Measurements from ENCODE around the gene HSF4.
A peak's percentile ranks its signal among the peaks of the same experiment; 100 is the strongest.

HSF4 gene

DNA sequence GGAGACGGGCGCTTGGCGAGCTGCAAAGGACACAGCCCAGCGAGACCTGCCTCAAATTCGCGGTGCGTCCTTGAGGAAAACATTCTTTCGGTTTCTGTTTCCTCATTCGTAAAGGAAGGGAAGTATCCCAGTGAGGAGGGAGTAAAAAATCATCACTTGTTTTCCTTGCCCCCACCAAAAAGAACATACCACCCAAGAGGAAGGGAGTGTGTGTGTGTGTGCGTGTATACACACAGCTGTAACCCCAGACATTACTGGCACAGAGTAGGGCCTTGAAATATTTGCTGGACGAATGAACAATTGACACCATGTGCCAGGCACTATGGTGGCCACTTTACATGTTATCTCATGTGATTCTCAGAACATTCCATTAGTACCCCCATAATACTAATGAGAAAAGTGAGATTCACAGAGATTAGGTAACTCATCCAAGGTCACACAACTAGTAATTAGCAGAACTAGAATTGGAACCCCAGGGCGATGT, 21.1 kb downstream of the HSF4 start:
- no peak for DNase-seq

DNA sequence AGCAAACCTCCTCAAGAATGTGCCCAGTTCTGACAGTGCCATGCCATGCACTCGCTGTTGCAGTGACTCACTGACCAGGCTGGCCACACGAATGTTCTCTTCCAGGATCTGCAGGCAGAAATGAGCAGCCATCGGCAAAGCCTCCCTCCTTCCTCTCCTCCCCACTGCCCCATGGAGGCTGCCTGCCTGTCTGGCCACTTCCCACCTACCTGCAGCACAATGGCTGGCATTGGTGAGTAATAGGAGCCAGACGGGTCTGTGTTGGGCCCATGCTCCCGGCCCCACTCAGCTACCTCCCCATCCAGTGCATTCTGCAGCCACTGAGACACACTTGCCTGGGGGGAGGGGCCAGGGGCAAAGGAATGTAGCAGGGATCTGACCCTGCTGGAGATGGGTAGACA, 22.0 kb downstream of the HSF4 start:
- DNase-seq, result no peak

DNA sequence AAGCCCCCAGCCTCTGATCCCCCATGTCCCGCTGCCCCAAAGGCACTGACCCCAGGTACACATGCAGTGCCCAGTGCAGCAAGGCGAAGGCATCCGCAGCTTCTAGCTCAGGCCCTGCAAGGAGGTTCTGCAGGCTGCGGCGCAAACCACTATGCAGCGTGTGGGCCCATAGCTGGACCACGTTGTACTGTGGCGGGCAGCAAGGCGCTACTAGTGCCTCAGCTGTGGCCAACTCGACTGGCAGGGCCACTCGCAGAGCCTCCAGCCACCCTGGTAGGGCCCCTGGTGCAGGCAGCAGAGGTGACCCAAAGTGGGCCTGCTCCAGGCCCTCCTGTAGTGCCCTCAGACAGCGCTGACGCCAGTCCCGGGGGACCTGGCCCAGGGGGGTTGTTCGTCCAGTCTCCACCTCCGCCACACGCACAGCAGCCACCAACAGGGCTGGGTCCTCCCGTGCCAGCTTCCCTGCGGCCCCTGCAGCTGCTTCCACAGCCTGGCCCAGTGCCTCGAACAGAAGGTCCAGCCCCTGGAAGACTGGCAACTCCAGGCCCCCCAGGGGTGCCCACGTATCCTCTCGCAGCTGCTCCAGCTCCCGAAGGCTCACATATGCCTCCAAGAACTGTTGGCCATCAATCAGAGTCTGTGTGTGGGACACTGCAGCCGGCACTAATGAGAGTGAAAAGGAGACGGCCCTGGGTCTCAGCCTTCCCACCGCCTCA, 22.8 kb downstream of the HSF4 start:
- DNase-seq, result no peak

DNA sequence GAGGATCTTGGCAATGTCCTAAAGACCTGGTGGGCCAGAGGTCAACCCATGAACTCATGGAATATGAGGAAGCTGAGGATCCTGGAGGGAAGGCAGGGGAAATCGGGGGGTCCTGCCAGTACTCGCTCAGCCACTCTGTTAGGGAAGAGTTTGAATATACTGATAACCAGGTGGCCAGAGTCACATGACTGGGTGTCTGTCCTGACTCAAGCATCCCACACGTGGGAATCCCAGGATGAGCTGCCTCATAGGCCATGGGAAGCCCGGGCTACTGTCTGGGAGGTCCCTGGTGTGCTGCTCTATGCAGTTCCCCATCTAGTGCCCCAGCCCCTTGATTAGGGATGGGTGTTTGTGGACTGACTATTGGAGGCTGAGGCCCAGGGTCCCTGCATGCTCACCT, 23.8 kb downstream of the HSF4 start:
- no peak for DNase-seq

DNA sequence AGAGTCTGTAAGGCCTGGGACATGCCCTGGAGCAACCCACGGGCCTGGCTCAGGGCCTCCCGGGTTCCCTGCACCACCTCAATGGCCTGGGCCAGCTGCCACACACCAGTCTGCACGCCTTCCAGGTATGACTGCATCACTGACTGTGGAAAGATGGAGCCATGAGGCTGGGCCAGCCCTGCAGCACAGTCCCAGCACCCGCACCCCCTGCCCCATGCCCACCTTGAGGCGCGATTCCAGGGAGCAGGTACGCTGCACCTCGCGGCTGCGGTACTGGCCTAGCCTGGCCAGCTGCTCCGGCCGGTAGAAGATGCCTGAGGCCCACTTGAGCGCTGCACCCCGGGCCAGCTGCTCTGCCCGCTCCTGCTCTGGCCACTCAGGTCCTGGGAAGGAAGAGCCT, 24.3 kb downstream of the HSF4 start:
- DNase-seq, result no peak

DNA sequence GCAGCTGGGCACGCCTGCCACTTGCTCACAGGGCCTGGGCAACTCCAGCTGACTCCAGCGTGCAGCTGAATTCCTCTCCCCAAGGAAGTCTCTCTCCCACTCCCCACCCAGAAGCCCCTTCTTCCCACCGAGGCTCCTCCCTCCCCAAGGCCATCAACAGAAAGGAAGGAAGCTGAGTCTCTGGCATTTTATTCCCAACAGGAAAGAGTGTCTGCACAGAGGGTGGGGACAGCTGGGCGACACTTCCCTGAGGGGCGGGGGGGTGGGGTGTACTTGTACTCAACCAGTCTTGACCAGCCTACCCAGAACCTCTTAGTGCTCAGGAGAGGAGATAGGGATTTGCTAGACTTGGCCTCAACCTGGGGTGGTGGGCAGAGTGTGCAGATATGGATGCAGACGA, 25.5 kb downstream of the HSF4 start, which contains the start of gene EXOC3L1:
EXOC3L1 (minus strand) TSS at position 96 of the 400 bp plus-strand sequence. CDS start 460 bp downstream, outside the sequence.
- no peak for DNase-seq

DNA sequence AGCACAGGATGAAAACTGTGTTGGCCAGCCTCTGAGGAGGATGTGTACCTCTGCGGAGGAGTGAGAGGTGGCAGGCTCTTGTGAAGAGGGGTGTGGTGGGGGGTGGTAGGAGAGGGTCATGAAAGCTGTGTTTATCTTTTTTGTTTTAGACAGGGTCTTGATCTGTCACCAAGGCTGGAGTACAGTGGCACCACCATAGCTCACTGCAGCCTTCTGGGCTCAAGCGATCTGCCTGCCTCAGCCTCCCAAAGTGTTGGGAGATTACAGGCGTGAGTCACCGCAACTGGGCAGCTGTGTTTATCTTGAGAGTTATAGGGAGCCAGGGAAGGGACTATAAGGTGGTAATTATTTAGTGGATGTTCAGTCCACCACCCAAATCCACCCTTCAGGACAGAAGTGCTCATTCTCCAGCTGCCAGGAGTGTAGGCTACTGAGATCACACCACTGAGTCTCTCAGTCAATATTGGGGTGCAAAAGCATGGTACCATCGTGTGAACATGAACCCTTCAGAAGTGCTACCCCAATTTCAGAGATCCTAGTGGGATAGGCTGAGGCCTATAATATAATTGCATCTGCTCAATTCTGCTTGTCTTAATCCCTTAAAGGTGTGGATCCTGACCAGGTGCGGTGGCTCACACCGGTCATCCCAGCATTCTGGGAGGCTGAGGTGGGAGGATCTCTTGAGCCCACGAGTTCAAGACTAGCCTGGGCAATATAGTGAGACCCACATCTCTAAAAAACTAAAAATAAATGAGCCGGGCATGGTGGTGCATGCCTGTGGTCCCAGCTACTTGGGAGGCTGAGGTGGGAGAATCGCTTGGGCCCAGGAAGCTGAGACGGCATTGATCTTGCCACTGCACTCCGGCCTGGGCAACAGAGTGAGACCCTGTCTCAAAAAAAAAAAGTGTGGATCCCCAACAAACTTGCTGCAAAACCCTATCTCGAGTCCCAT, 26.2 kb downstream of the HSF4 start:
- DNase-seq, result no peak

DNA sequence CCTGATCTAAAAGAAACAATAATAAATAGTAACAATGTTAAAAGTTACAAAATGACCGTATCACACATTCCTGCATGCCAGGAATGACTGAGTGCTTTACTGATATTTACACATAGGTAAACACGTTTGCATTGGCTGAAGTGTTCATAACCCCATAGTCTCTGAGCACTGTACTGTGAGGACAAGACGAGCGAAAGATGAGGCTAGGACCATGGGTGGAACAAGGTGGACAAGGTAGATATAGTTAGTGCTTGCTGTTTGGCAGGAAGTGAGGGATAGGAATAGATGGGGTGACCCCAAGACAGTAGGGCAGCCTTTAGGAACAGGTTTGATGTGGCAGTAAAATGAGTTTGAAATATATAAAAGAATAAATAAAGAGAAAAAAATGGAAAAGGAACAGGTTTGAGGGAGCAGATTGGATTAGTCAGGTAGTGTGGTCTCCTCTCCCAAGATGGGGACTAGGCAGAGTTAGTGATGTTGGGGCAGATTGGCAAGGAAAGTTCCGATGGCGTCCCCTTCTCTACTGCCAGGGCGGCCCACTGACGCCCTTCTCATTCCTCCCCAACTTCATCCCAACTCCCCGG, 27.0 kb downstream of the HSF4 start:
- no peak for DNase-seq

DNA sequence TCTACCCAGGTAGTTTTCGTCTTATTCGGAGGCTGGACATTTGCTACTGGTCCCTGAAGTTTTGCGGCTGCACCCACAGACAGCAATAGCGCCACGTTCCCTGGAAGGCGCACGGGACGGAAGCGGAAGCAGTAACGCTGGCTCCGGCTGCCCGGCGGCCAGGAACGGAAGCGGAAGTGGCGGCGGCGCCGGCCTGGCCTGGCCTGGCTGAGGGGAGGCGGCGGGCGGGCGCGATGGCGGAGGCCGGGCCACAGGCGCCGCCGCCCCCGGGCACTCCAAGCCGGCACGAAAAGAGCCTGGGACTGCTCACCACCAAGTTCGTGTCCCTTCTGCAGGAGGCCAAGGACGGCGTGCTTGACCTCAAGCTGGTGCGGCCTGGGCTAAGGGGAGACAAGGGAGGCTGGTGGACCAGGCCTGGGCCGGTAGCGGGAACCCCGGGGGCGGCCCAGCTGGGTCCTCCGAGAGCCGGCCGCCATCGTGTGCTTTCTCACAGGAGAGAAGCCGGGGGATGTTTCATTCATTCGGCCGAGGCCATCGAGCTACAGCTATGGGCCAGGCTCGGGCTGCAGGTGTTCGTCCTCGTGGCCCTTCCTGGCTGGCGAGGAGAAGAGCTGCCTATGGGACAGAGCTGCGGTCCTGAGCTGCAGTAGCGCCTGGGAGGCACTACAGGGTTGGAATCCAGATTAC, 27.6 kb downstream of the HSF4 start, which contains the start of gene E2F4:
E2F4 (plus strand) TSS at position 161 of the 687 bp plus-strand sequence; CDS start at position 234, 73 bp downstream.
- peak; percentile 82 to 86 for DNase-seq

DNA sequence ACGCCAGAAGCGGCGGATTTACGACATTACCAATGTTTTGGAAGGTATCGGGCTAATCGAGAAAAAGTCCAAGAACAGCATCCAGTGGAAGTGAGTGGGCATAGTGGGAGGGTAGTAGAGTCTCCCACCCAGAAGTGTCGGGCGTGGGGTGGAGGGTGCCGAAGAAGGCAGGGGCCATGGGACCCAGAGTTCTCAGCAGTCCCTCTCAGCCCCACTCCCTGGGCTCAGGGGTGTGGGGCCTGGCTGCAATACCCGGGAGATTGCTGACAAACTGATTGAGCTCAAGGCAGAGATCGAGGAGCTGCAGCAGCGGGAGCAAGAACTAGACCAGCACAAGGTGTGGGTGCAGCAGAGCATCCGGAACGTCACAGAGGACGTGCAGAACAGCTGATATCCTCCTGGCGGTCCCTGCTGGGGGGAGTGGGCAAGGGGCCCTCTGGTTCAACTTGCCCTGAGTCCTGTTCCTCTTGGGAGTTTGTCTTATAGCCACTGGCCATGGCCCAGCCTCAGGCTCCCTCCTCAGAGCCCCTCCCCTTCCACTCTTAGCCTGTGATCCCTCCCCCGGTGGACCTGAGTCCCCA, 28.3 kb downstream of the HSF4 start:
- no peak for DNase-seq

DNA sequence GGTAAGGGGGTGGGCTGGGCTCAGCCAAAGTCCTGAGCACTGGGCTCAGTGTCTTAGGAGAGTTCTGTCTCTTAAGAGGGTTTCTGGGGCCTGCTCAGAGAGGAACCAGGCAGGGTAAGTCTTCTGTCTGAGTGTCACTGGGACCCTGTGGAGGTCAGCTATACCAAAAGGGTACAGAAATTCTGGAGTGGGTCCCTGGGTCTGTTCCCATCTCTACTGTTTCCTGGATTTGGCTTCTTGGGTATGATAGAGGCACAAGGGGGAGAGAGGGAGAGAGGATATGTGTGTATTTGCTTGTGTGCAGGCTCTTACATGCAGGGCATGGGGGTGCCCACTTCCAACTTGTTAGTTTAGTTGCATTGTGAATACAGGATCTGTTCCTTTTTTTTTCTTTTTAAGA, 29.0 kb downstream of the HSF4 start:
- no peak for DNase-seq

DNA sequence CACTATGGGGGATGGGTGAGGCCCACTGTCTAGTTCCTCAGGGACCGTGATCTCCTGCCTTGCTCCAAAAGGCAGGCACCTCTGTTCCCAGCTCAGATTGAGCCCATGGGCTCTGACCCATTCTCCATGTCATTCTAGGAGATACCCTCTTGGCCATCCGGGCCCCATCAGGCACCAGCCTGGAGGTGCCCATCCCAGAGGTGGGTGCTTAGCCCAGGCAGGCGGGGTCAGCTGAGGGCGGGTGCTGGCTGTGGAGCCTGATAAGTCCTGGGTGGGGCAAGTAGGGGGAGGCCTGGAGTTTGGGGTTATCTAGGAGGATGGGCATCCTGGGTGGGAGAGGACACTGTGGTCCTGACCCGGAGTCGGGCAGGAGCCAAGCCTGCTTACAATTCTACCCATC, 29.7 kb downstream of the HSF4 start:
- no peak for DNase-seq

DNA sequence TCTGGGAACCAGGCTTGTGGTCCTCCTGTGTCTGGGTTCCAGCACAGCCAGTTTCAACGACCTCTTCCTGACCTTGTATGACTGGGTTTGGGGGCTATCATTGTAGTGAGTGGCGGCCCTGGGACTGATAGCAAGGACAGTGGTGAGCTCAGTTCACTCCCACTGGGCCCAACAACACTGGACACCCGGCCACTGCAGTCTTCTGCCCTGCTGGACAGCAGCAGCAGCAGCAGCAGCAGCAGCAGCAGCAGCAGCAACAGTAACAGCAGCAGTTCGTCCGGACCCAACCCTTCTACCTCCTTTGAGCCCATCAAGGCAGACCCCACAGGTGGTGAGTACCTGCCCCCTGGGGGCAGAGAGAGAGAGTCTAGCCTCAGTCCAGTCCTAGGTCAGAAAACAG, 31.1 kb downstream of the HSF4 start:
- DNase-seq, result no peak

DNA sequence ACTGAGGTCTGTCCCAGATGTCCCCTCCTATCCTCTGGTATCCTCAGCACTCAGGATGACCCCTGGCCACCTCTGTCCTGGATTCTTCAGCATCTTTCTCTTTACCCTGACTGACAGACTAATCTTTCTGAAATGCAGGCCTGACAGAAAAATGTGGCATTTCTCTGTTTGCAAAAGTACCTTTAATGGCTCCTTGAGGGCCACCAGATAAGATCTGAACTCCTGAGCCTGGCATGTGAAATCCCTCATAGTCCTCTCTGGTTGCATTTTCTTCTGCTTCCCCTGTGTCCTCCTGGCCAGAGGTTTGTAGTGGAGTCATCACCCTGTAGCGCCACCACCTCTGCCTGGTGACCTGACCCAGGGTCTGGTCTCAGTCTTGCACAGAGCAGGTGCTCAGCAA, 32.3 kb downstream of the HSF4 start:
- no peak for DNase-seq

DNA sequence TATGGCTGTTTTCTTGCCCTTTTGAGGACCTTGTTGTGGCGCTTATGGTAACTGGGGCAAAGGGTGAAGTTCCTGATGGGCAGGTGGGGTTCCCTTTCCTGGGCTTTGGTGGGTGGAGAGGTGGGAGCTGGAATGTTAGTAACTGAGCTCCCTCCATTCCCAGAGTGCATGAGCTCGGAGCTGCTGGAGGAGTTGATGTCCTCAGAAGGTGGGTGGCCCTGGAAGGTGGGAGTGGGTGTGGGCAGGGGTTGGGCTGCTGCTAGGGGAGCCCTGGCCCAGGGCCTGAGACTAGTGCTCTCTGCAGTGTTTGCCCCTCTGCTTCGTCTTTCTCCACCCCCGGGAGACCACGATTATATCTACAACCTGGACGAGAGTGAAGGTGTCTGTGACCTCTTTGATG, 33.2 kb downstream of the HSF4 start:
- DNase-seq, result no peak

DNA sequence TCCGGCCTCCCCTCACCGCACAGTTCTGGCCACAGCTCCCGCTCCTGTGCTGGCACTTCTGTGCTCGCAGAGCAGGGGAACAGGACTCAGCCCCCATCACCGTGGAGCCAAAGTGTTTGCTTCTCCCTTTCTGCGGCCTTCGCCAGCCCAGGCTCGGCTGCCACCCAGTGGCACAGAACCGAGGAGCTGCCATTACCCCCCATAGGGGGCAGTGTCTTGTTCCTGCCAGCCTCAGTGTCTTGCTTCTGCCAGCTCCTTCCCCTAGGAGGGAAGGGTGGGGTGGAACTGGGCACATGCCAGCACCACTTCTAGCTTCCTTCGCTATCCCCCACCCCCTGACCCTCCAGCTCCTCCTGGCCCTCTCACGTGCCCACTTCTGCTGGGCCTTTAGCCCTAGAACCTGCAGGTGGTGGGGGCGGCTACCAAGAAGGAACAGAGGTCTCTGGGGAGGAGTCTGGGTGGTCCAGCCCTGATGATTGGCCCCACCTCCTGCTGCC, 33.7 kb downstream of the HSF4 start:
- DNase-seq, result no peak

DNA sequence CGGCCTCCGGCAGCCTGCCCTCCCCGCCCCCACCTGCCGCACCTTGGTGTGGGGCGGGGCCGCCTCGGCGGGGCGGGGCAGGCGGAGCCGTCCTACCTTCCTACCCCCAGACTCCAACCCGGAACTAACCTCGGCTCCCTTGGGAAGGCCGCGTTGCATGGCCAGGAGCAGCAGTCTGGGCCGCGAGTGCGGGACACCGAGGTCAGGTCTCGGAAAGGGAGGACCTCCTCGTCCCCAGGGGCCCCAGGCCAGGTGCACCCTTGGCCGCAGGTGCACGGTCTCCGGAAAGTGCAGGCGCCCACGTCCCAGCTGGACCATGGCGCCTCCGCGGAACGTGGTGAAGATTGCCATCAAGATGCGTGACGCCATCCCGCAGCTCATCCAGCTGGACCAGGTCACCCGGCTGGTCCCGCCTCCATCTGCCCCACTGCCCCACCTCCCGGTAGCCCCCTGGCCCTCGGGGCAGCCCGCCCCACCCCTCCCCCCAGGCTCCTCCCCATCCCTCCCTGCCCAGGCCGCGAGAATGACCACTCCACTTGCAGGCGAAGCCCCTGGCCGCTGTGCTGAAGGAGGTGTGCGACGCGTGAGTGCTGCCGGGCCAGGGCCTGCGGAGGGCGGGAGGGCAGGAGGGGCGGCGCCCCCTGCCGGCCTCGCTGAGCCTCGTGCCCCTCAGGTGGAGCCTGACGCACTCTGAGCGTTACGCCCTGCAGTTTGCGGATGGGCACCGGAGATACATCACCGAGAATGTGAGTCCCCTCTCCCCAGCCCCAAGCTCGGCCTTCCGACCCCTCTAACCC, 34.7 kb downstream of the HSF4 start, which contains the start of gene ELMO3:
ELMO3 (plus strand) TSS at position 121 of the 797 bp plus-strand sequence; CDS start at position 317, 196 bp downstream.
- no peak for DNase-seq

DNA sequence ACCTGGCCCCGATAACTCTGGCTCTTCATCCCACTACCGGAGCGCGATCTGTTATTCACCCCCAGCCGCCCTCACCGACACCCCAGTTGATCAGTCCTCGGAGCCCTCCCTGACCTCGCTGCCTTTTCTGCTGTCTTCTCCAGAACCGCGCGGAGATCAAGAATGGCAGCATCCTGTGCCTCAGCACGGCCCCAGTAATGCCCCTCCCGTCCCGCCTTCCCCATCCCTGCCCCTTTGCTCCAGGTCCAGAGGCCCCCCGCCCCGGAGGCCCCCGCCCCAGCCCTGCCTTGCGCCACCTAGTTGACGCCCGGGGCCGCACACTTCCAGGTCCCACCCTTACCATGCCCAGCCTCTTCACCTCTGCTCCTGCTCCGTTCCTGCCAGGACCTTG, 35.3 kb downstream of the HSF4 start:
- DNase-seq, result no peak

DNA sequence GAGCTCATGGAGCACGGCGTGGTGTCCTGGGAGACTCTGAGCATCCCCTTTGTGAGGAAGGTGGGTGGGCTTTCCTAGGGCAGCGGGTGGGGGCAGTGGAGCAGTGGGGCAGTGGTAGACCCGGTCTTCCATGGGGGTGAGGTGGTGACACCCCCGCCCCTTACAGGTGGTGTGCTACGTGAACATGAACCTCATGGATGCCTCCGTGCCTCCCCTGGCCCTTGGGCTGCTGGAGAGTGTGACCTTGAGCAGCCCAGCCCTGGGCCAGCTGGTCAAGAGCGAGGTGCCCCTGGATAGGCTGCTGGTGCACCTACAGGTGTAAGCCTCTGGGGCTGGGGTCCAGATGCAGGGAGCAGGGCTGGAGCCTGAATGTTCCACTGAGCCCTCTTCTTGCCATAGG, 35.9 kb downstream of the HSF4 start:
- DNase-seq, result no peak

DNA sequence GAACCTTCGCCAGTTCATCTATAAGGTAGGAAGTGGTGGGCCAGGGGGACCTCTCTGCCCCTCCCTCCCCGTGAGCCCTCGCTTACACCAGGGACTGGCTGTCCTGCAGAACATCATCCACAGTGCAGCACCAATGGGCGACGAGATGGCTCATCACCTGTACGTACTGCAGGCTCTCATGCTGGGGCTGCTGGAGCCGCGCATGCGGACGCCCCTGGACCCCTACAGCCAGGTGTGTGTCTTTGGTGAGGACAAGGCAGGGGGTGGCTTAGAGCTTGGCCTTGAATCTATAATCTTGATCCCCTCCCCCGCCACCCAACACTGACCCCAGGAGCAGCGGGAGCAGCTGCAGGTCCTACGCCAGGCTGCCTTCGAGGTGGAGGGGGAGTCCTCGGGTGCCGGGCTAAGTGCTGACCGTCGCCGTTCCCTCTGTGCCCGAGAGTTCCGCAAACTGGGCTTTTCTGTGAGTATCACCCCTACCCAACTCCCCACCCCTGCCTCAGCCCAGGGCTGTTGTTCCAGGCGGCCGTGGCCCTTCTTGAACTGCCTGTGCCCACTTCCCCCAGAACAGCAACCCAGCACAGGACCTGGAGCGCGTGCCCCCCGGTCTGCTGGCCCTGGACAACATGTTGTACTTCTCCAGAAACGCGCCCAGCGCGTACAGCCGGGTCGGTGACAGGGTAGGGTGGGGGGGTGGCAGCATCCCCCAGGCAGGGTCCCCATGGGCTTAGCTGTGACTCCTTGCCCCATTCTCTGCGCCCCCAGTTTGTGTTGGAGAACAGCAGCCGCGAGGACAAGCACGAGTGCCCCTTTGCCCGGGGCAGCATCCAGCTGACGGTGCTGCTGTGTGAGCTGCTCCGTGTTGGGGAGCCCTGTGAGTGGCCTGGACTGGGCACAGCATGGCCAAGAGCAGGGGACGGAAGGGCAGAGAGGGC, 37.1 kb downstream of the HSF4 start:
- no peak for DNase-seq

Measured in stimulated activated CD4-positive, alpha-beta T cell treated with anti-CD3 and anti-CD28 coated beads, Interleukin-4, amount 100 ng/mL, for 4 hours (primary cell).